Panc1 (cell line): ENCODE data around the gene SUCO.

Experiments used
- CTCF ChIP-seq: fragments of 450-650 bp; IDR thresholded peaks from 2 replicates; pipeline ENCODE4 v1.5.1; 2017; ENCODE audit warnings: mild to moderate bottlenecking
- SIN3A ChIP-seq: IDR thresholded peaks from 2 replicates; pipeline ENCODE4 v1.6.1; 2012; ENCODE audit warnings: low read depth, mild to moderate bottlenecking, low read length, moderate library complexity, borderline replicate concordance; ENCODE audit not compliant: insufficient read depth

- TF ChIP-seq CTCF (no peak), SIN3A (no peak)
Observed at GRCh38 chr1:172512591-172512990, 20.4 kb upstream of the SUCO start.
